CD8-positive, alpha-beta memory T cell (primary cell): Measurements from ENCODE around the gene VWDE. TPM values are rescaled to one million over a fixed set of nuclear protein-coding genes. Genes with fewer than 3 reads are reported as not detected.

Source experiments
- CTCF ChIA-PET: fragments of 350-600 bp; sonication (Branson Sonifier 250); formaldehyde crosslinking; loops from one replicate; lab custom pipeline; 2021; ENCODE audit warnings: antibody characterized with exemption; lab: Charles Lee
- POLR2A ChIA-PET: fragments of 350-600 bp; sonication (Branson Sonifier 250); formaldehyde crosslinking; loops from one replicate; lab custom pipeline; 2021; ENCODE audit warnings: antibody characterized with exemption; lab: Charles Lee
- DNase-seq, 5 donors: peaks; one replicate each; pipeline versions ENCODE4 v3.0.0 to v3.0.0-alpha.2; 2020 to 2022; ENCODE audit warnings: mixed read lengths in 1 of 5
- H3K27ac ChIP-seq: one replicate; pipeline ENCODE4 v1.7.0; 2013; ENCODE audit warnings: low read depth, mild to moderate bottlenecking, low read length, moderate library complexity
- H3K27me3 ChIP-seq: 2 replicates; pipeline ENCODE4 v1.7.0; 2013; ENCODE audit warnings: low read length, mild to moderate bottlenecking; ENCODE audit not compliant: insufficient read depth, poor library complexity, severe bottlenecking
- H3K36me3 ChIP-seq: 2 replicates; pipeline ENCODE4 v1.7.0; 2013; ENCODE audit warnings: mild to moderate bottlenecking, low read length, moderate library complexity; ENCODE audit not compliant: insufficient read depth
- H3K4me1 ChIP-seq: 2 replicates; pipeline ENCODE4 v1.7.0; 2013; ENCODE audit warnings: mild to moderate bottlenecking, low read length, moderate library complexity; ENCODE audit not compliant: insufficient read depth
- H3K4me3 ChIP-seq: 2 replicates; pipeline ENCODE4 v1.7.0; 2013; ENCODE audit warnings: mild to moderate bottlenecking, low read length
- H3K9me3 ChIP-seq: 2 replicates; pipeline ENCODE4 v1.7.0; 2013; ENCODE audit warnings: mild to moderate bottlenecking, low read length
- H3K27ac Mint-ChIP-seq, 8 donors: one replicate each; pipeline ENCODE4 v1.8.0; 2020 to 2021; ENCODE audit warnings: mixed read lengths in 8 of 8, mild to moderate bottlenecking in 6 of 8, inconsistent platforms in 3 of 8, moderate library complexity in 3 of 8
- H3K27me3 Mint-ChIP-seq, 2 donors: one replicate each; pipeline ENCODE4 v1.8.0; 2020 to 2021; ENCODE audit warnings: mixed read lengths in 2 of 2, mild to moderate bottlenecking in 1 of 2, moderate library complexity in 1 of 2
- H3K36me3 Mint-ChIP-seq, 3 donors: one replicate each; pipeline ENCODE4 v1.8.0; 2020 to 2021; ENCODE audit warnings: mixed read lengths in 3 of 3, inconsistent platforms in 1 of 3, mild to moderate bottlenecking in 1 of 3
- H3K4me1 Mint-ChIP-seq, 3 donors: one replicate each; pipeline ENCODE4 v1.8.0; 2020 to 2021; ENCODE audit warnings: mixed read lengths in 3 of 3, inconsistent platforms in 1 of 3, mild to moderate bottlenecking in 1 of 3
- H3K4me3 Mint-ChIP-seq, 7 donors: one replicate each; pipeline ENCODE4 v1.8.0; 2020 to 2021; ENCODE audit warnings: mixed read lengths in 7 of 7, mild to moderate bottlenecking in 6 of 7, moderate library complexity in 4 of 7, inconsistent platforms in 2 of 7
- H3K9me3 Mint-ChIP-seq, 5 donors: one replicate each; pipeline ENCODE4 v1.8.0; 2020 to 2022; ENCODE audit warnings: mixed read lengths in 5 of 5, mild to moderate bottlenecking in 3 of 5, moderate library complexity in 2 of 5, inconsistent platforms in 1 of 5
- polyA plus RNA-seq: library from polyadenylated mRNA; unstranded; fragments of 300-500 nt; fragmentation: Illumina TruSeq; gene quantifications from one replicate; pipeline ENCODE4 v1.2.3, GENCODE V29; 2021
- total RNA-seq, 2 experiments: library from RNA; stranded (reverse); gene quantifications; one replicate each; pipeline ENCODE4 v1.2.3, GENCODE V29; 2021

The VWDE gene
- total and polyA plus RNA-seq, 3 experiments from 2014 or later, result 0.25 to 0.71 (median 0.55) TPM

DNA sequence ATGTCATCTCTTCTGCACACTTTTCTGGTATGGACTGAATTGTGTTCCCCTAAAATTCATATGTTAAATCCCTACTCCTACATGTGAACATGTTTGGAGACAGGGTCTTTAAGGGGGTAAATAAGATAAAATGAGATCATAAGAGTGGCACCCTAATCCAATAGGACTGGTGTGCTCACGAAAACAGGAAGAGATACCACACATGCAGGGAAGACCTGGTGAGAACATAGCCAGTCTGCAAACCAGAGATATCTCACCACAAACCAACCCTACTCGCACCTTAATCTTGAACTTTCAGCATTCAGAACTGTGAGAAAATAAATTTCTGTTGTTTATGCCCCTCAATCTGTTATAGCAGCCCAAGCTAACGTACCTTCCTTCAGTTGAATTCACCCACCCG lies 51.8 kb downstream of the VWDE start:
- no peaks in the 10 kb centered on the region for H3K27me3 ChIP-seq
- Mint-ChIP-seq H3K9me3 (no peaks in the 10 kb centered on the region), H3K36me3 (no peaks in the 10 kb centered on the region), H3K4me1 (peaks cover 0 to 10% (median 7%) of the 10 kb centered on the region in 3 donors), H3K27ac (no peak overlapping the region), H3K4me3 (no peak overlapping the region), H3K27me3 (peaks cover 1 to 6% of the 10 kb centered on the region in 2 donors)
- H3K4me3 ChIP-seq, result no peak overlapping the region
- H3K27ac ChIP-seq, result no peak overlapping the region
- ChIA-PET CTCF (no interaction called here), POLR2A (no interaction called here)
- no peaks in the 10 kb centered on the region for H3K4me1 ChIP-seq
- no peaks in the 10 kb centered on the region for H3K9me3 ChIP-seq
- no peaks in the 10 kb centered on the region for H3K36me3 ChIP-seq
- DNase-seq, result no peak

DNA sequence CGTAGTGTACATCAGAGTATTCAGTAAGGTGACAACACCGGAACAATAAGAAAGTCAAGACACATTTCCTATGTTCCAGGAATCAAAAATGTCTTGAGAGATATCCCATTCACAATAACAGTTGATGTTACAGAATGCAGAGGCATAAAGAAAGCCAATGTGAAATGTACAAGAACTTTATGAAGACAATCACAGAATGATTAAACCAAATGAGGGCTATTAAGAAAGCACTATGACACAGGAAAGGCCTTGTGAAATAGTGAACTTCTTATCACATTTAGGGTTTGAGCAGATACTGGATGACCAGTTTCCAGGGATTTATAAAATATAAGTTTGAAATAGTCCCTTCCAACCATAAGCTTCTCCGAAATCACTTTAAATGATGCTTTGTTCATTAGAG lies 52.7 kb downstream of the VWDE start:
- H3K4me1 Mint-ChIP-seq, result peaks cover 0 to 10% (median 7%) of the 10 kb centered on the region in 3 donors
- peaks cover 1 to 6% of the 10 kb centered on the region in 2 donors for H3K27me3 Mint-ChIP-seq
- H3K36me3 ChIP-seq, result no peaks in the 10 kb centered on the region
- H3K4me3 Mint-ChIP-seq, result no peak overlapping the region
- no peak overlapping the region for H3K4me3 ChIP-seq
- no peak overlapping the region for H3K27ac Mint-ChIP-seq
- DNase-seq, result no peak
- H3K36me3 Mint-ChIP-seq, result no peaks in the 10 kb centered on the region
- H3K9me3 Mint-ChIP-seq, result no peaks in the 10 kb centered on the region
- H3K4me1 ChIP-seq, result no peaks in the 10 kb centered on the region
- ChIA-PET POLR2A (no interaction called here), CTCF (no interaction called here)
- H3K27me3 ChIP-seq, result no peaks in the 10 kb centered on the region
- H3K9me3 ChIP-seq, result no peaks in the 10 kb centered on the region
- no peak overlapping the region for H3K27ac ChIP-seq

DNA sequence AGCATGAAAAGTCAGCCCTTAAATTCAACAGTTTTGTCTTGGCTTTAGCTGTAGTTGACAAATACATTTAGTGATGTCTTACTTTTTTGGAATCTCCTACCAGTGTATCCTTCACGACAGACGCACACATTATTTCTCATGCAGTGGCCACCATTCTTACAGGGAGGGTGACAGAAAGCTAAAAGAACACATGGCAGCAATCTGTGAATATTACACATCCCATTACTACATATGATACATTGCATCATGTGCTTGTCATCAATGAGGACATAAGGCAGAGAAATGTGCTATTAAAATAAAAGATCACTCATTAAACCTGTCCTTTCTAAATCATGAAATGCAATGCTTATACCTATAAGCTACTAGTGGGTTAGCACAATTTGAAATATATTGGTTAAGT lies 66.6 kb downstream of the VWDE start:
- ChIA-PET CTCF (interaction anchor here (1.6 kb wide), 1 partner anchor 15 kb away, joined by 4 read pairs; no protein-coding TSS in a partner anchor), POLR2A (no interaction called here)
- DNase-seq, result no peak
- no peak overlapping the region for H3K27ac Mint-ChIP-seq
- no peak overlapping the region for H3K4me3 Mint-ChIP-seq
- Histone ChIP-seq H3K4me1 (no peaks in the 10 kb centered on the region), H3K4me3 (no peak overlapping the region), H3K36me3 (no peaks in the 10 kb centered on the region), H3K27me3 (no peaks in the 10 kb centered on the region), H3K27ac (no peak overlapping the region), H3K9me3 (no peaks in the 10 kb centered on the region)
- H3K4me1 Mint-ChIP-seq, result no peaks in the 10 kb centered on the region
- no peaks in the 10 kb centered on the region for H3K27me3 Mint-ChIP-seq
- peaks cover 0 to 2% (median 2%) of the 10 kb centered on the region in 3 donors for H3K36me3 Mint-ChIP-seq
- H3K9me3 Mint-ChIP-seq, result no peaks in the 10 kb centered on the region

DNA sequence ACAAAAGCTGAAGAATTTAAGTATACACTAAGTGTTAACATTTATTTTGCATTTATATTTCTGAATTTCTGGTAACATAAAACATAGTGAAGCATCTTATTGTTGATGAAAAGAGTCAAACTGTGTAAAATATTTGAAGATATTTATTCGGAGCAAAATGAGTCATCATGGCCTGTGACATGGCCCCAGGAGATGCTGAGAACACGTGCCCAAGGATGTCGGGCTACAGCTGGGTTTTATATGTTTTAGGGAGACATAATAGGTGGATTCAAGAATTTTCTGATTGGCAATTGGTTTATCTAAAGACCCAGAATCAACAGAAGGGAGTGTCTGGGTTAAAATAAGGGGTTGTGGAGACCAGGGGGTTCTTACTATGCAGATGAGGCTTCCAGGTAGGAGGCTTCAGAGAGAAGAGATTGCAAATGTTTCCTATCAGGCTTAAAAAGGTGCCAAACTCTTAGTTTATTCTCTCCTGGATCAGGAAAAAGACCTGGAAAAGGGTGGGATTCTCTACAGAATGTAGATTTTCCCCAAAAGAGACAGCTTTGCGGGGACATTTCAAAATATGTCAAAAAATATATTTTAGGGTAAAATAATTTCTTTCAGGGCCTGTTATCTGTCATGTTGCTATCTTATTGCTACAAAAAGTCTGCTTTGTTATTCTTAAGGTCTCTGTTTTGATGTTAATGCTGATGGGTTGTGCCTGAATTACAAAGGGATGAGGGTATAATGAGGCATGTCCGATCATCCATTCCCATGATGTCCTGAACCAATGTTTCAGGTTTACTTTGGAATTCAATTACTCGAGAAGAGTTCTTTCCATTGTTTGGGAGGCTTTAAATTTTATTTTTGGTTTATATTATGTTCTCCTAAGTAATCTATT lies 74.5 kb downstream of the VWDE start:
- H3K36me3 ChIP-seq, result no peaks in the 10 kb centered on the region

DNA sequence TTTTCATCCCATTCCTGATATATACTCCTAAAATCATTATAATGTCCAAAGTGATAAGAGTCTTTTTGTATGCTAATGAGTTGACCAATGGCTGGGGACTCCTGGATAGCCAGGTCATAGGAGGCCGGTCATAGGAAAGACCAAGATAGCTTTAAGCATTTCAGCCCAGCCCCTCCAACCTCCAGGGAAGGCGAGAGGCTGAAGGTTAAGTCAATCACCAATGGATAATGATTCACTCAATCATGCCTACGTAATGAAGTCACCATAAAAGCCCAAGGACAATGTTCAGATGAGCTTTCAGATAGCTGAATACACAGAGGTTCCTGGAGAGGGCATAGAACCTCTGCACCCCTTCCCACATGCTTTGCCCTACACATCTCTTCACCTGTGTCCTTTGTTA lies 75.7 kb downstream of the VWDE start:
- no peak overlapping the region for H3K4me3 ChIP-seq
- DNase-seq, result no peak
- Mint-ChIP-seq H3K9me3 (no peaks in the 10 kb centered on the region), H3K4me1 (no peaks in the 10 kb centered on the region), H3K4me3 (no peak overlapping the region), H3K27ac (no peak overlapping the region), H3K27me3 (peaks cover 4 to 7% of the 10 kb centered on the region in 2 donors), H3K36me3 (no peaks in the 10 kb centered on the region)
- POLR2A ChIA-PET, result no interaction called here
- H3K36me3 ChIP-seq, result no peaks in the 10 kb centered on the region
- H3K27ac ChIP-seq, result no peak overlapping the region
- H3K4me1 ChIP-seq, result no peaks in the 10 kb centered on the region
- no peaks in the 10 kb centered on the region for H3K27me3 ChIP-seq
- H3K9me3 ChIP-seq, result no peaks in the 10 kb centered on the region
- CTCF ChIA-PET, result no interaction called here

More for the DNA sequence above, 74.5 kb downstream of the VWDE start:
- Histone ChIP-seq H3K9me3 (no peaks in the 10 kb centered on the region), H3K27me3 (no peaks in the 10 kb centered on the region), H3K27ac (no peak overlapping the region), H3K4me1 (no peaks in the 10 kb centered on the region), H3K4me3 (no peak overlapping the region)
- Mint-ChIP-seq H3K4me3 (no peak overlapping the region), H3K36me3 (no peaks in the 10 kb centered on the region), H3K9me3 (no peaks in the 10 kb centered on the region), H3K27ac (no peak overlapping the region), H3K27me3 (peaks cover 4 to 7% of the 10 kb centered on the region in 2 donors), H3K4me1 (no peaks in the 10 kb centered on the region)
- ChIA-PET CTCF (no interaction called here), POLR2A (interaction anchor here (0.6 kb wide), 1 partner anchor 818 kb away, joined by 5 read pairs; no protein-coding TSS in a partner anchor)
- DNase-seq, result no peak

DNA sequence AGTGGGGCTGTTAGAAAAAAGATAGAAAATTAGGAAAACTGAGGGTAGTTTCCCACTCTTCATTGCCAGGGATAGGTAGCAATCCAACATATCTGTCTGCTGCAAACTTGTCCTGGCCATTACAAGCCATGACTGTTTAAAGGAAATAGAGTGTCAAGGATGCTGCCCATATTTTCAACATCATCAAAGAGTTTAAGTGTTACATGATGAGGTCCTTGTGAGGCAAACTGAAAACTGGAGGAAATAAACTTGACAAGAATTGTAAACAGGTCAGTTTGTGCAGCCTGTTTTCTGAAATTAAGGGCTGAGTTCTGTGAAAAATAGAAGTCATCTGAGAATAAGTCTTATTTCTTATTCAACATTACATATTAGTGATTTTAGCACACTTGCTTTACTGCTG lies 78.0 kb downstream of the VWDE start:
- no peak overlapping the region for H3K4me3 Mint-ChIP-seq
- H3K4me3 ChIP-seq, result no peak overlapping the region
- no peaks in the 10 kb centered on the region for H3K27me3 ChIP-seq
- H3K9me3 ChIP-seq, result no peaks in the 10 kb centered on the region
- H3K4me1 ChIP-seq, result no peaks in the 10 kb centered on the region
- POLR2A ChIA-PET, result no interaction called here
- CTCF ChIA-PET, result no interaction called here
- H3K9me3 Mint-ChIP-seq, result no peaks in the 10 kb centered on the region
- no peak for DNase-seq
- H3K27ac Mint-ChIP-seq, result no peak overlapping the region
- no peaks in the 10 kb centered on the region for H3K4me1 Mint-ChIP-seq
- H3K27me3 Mint-ChIP-seq, result peaks cover 4 to 5% of the 10 kb centered on the region in 2 donors
- H3K27ac ChIP-seq, result no peak overlapping the region
- no peaks in the 10 kb centered on the region for H3K36me3 Mint-ChIP-seq
- H3K36me3 ChIP-seq, result no peaks in the 10 kb centered on the region

DNA sequence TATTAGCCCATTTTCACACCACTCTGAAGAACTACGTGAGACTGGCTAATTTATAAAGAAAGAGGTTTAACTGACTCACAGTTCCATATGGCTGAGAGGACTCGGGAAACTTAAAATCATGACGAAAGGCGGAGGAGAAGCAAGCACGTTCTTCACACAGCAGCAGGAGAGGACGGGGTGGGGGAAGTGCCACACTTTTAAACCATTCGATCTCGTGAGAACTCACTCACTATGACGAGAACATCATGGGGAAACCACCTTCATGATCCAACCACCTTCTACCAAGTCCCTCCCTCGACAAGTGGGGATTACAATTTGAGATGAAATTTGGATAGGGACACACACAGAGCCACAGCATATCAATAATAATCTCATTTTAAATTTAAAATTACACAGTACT lies 80.2 kb downstream of the VWDE start:
- no peaks in the 10 kb centered on the region for H3K27me3 ChIP-seq
- no peak for DNase-seq
- H3K4me1 Mint-ChIP-seq, result no peaks in the 10 kb centered on the region
- no peak overlapping the region for H3K27ac ChIP-seq
- peaks cover 3 to 4% of the 10 kb centered on the region in 2 donors for H3K27me3 Mint-ChIP-seq
- H3K4me3 ChIP-seq, result no peak overlapping the region
- H3K9me3 ChIP-seq, result no peaks in the 10 kb centered on the region
- H3K36me3 ChIP-seq, result no peaks in the 10 kb centered on the region
- H3K27ac Mint-ChIP-seq, result no peak overlapping the region
- no peaks in the 10 kb centered on the region for H3K9me3 Mint-ChIP-seq
- ChIA-PET POLR2A (no interaction called here), CTCF (interaction anchor here (1.1 to 2.7 kb wide), 4 partner anchors 250 to 259 kb away, joined by 3 to 11 read pairs (median 6); no protein-coding TSS in a partner anchor)
- H3K4me1 ChIP-seq, result no peaks in the 10 kb centered on the region
- H3K4me3 Mint-ChIP-seq, result no peak overlapping the region
- H3K36me3 Mint-ChIP-seq, result no peaks in the 10 kb centered on the region

DNA sequence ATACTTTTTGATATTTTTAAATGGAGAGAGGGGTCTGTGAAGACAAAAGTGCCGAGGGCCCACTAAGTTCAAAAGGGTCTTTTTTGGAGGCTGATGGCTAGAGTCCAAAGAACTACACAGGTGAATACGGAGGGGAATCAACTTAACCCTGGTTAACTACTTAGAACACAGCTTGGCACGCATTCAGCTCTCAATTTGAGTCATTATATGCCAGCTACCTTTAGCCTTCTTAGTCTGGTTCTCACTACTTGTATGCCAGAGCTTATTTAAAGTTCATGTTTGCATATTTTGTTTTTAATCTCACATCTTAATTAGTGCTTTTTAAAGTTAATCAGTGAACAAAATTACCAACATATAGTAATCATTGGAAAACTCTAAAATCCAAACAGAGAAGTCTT lies 80.8 kb downstream of the VWDE start:
- no peak for DNase-seq
- CTCF ChIA-PET, result interaction anchor here (0.8 to 2.7 kb wide), 7 partner anchors 8 to 258 kb away, joined by 3 to 11 read pairs (median 4); partner anchors contain the start of gene TMEM106B
- no peaks in the 10 kb centered on the region for H3K9me3 Mint-ChIP-seq
- no peaks in the 10 kb centered on the region for H3K36me3 Mint-ChIP-seq
- no peaks in the 10 kb centered on the region for H3K4me1 Mint-ChIP-seq
- peaks cover 3 to 4% of the 10 kb centered on the region in 2 donors for H3K27me3 Mint-ChIP-seq
- H3K27ac Mint-ChIP-seq, result no peak overlapping the region
- POLR2A ChIA-PET, result interaction anchor here (1.0 kb wide), 1 partner anchor 112 kb away, joined by 8 read pairs; the partner anchor contains the start of gene TMEM106B
- Histone ChIP-seq H3K36me3 (no peaks in the 10 kb centered on the region), H3K9me3 (no peaks in the 10 kb centered on the region), H3K4me1 (no peaks in the 10 kb centered on the region), H3K4me3 (no peak overlapping the region), H3K27me3 (no peaks in the 10 kb centered on the region), H3K27ac (no peak overlapping the region)
- H3K4me3 Mint-ChIP-seq, result no peak overlapping the region
